Stimulated activated naive CD8-positive, alpha-beta T cell treated with anti-CD3 and anti-CD28 coated beads, Interleukin-15, Interleukin-2, amounts not matched to agents 100 ng/mL and 50 ng/mL, for 24 hours (primary cell): ENCODE results near the gene SFT2D3.

ENCODE experiments used
- H3K27ac Mint-ChIP-seq: one replicate; pipeline ENCODE4 v1.8.0; 2021; ENCODE audit warnings: mild to moderate bottlenecking, mixed read lengths
- H3K27me3 Mint-ChIP-seq: one replicate; pipeline ENCODE4 v1.8.0; 2021; ENCODE audit warnings: mixed read lengths
- H3K36me3 Mint-ChIP-seq: one replicate; pipeline ENCODE4 v1.8.0; 2021; ENCODE audit warnings: low read depth, mixed read lengths
- H3K4me1 Mint-ChIP-seq: one replicate; pipeline ENCODE4 v1.8.0; 2021; ENCODE audit warnings: low read depth, mixed read lengths
- H3K4me3 Mint-ChIP-seq: one replicate; pipeline ENCODE4 v1.8.0; 2021; ENCODE audit warnings: mild to moderate bottlenecking, mixed read lengths
- H3K9me3 Mint-ChIP-seq: one replicate; pipeline ENCODE4 v1.8.0; 2021; ENCODE audit warnings: mixed read lengths

SFT2D3 gene

GRCh38 chr2:127685410-127686080, 15.8 kb upstream of the SFT2D3 start:
- Mint-ChIP-seq H3K36me3 (no peaks in the 10 kb centered on the region), H3K27me3 (peaks cover 4% of the 10 kb centered on the region), H3K4me1 (no peaks in the 10 kb centered on the region), H3K9me3 (peaks cover 9% of the 10 kb centered on the region), H3K4me3 (no peak overlapping the region), H3K27ac (no peak overlapping the region)

GRCh38 chr2:127688405-127688804, 12.9 kb upstream of the SFT2D3 start:
- H3K4me1 Mint-ChIP-seq: no peaks in the 10 kb centered on the region

GRCh38 chr2:127690696-127691095, 10.6 kb upstream of the SFT2D3 start:
- no peak overlapping the region for H3K4me3 Mint-ChIP-seq
- peaks cover 4% of the 10 kb centered on the region for H3K27me3 Mint-ChIP-seq
- H3K4me1 Mint-ChIP-seq: no peaks in the 10 kb centered on the region
- H3K27ac Mint-ChIP-seq: no peak overlapping the region
- peaks cover 18% of the 10 kb centered on the region for H3K9me3 Mint-ChIP-seq
- peaks cover 8% of the 10 kb centered on the region for H3K36me3 Mint-ChIP-seq

More at GRCh38 chr2:127688405-127688804, 12.9 kb upstream of the SFT2D3 start:
- Mint-ChIP-seq H3K36me3 (peaks cover 8% of the 10 kb centered on the region), H3K27ac (no peak overlapping the region), H3K9me3 (peaks cover 18% of the 10 kb centered on the region), H3K4me3 (no peak overlapping the region), H3K27me3 (peaks cover 4% of the 10 kb centered on the region)

GRCh38 chr2:127694986-127695385, 6.3 kb upstream of the SFT2D3 start:
- Mint-ChIP-seq H3K9me3 (peaks cover 9% of the 10 kb centered on the region), H3K27me3 (no peaks in the 10 kb centered on the region), H3K27ac (no peak overlapping the region), H3K4me3 (no peak overlapping the region), H3K4me1 (no peaks in the 10 kb centered on the region), H3K36me3 (peaks cover 8% of the 10 kb centered on the region)

- Mint-ChIP-seq H3K4me3 (no peak overlapping the region), H3K27ac (no peak overlapping the region), H3K4me1 (peaks cover 8% of the 10 kb centered on the region), H3K36me3 (peaks cover 7% of the 10 kb centered on the region), H3K27me3 (no peaks in the 10 kb centered on the region), H3K9me3 (peaks cover 8% of the 10 kb centered on the region)
Observed at GRCh38 chr2:127695491-127696472, 5.5 kb upstream of the SFT2D3 start.

- Mint-ChIP-seq H3K36me3 (peaks cover 6% of the 10 kb centered on the region), H3K4me3 (no peak overlapping the region), H3K27me3 (no peaks in the 10 kb centered on the region), H3K27ac (no peak overlapping the region), H3K4me1 (peaks cover 18% of the 10 kb centered on the region), H3K9me3 (no peaks in the 10 kb centered on the region)
Observed at GRCh38 chr2:127697482-127698180, 3.7 kb upstream of the SFT2D3 start.

GRCh38 chr2:127698553-127699355, 2.5 kb upstream of the SFT2D3 start:
- no peaks in the 10 kb centered on the region for H3K27me3 Mint-ChIP-seq
- peaks cover 15% of the 10 kb centered on the region for H3K36me3 Mint-ChIP-seq
- no peak overlapping the region for H3K27ac Mint-ChIP-seq
- H3K9me3 Mint-ChIP-seq: no peaks in the 10 kb centered on the region
- H3K4me3 Mint-ChIP-seq: no peak overlapping the region
- H3K4me1 Mint-ChIP-seq: peaks cover 30% of the 10 kb centered on the region

GRCh38 chr2:127700527-127701192, 637 bp upstream of the SFT2D3 start:
- Mint-ChIP-seq H3K4me1 (peaks cover 46% of the 10 kb centered on the region), H3K27ac (peak overlapping the region; percentile 89), H3K27me3 (no peaks in the 10 kb centered on the region), H3K9me3 (no peaks in the 10 kb centered on the region), H3K36me3 (peaks cover 34% of the 10 kb centered on the region), H3K4me3 (peak overlapping the region; percentile 90)

- Mint-ChIP-seq H3K4me1 (peaks cover 46% of the 10 kb centered on the region), H3K36me3 (peaks cover 46% of the 10 kb centered on the region), H3K4me3 (peak overlapping the region; percentile 90), H3K9me3 (no peaks in the 10 kb centered on the region), H3K27me3 (no peaks in the 10 kb centered on the region), H3K27ac (peak overlapping the region; percentile 92)
Observed at GRCh38 chr2:127701651-127702394, 526 bp downstream of the SFT2D3 start.

- H3K36me3 Mint-ChIP-seq: peaks cover 49% of the 10 kb centered on the region
- peak overlapping the region; percentile 89 for H3K4me3 Mint-ChIP-seq
- H3K9me3 Mint-ChIP-seq: no peaks in the 10 kb centered on the region
- H3K27me3 Mint-ChIP-seq: no peaks in the 10 kb centered on the region
- peak overlapping the region; percentile 92 for H3K27ac Mint-ChIP-seq
- peaks cover 46% of the 10 kb centered on the region for H3K4me1 Mint-ChIP-seq
Observed at GRCh38 chr2:127702395-127703009, 1.2 kb downstream of the SFT2D3 start.

- H3K27ac Mint-ChIP-seq: no peak overlapping the region
- H3K27me3 Mint-ChIP-seq: no peaks in the 10 kb centered on the region
- peaks cover 51% of the 10 kb centered on the region for H3K36me3 Mint-ChIP-seq
- H3K4me1 Mint-ChIP-seq: peaks cover 46% of the 10 kb centered on the region
- H3K4me3 Mint-ChIP-seq: peak overlapping the region; percentile 89
- no peaks in the 10 kb centered on the region for H3K9me3 Mint-ChIP-seq
Observed at GRCh38 chr2:127703282-127703681, 2.0 kb downstream of the SFT2D3 start.

GRCh38 chr2:127704641-127705390, 3.5 kb downstream of the SFT2D3 start:
- H3K36me3 Mint-ChIP-seq: peaks cover 63% of the 10 kb centered on the region
- no peaks in the 10 kb centered on the region for H3K27me3 Mint-ChIP-seq
- no peaks in the 10 kb centered on the region for H3K9me3 Mint-ChIP-seq
- no peak overlapping the region for H3K4me3 Mint-ChIP-seq
- no peak overlapping the region for H3K27ac Mint-ChIP-seq
- peaks cover 46% of the 10 kb centered on the region for H3K4me1 Mint-ChIP-seq
